ENCODE data around the gene KBTBD4. TPM values are rescaled to one million over a fixed set of nuclear protein-coding genes. Genes with fewer than 3 reads are reported as not detected.
A peak's percentile ranks its signal among the peaks of the same experiment; 100 is the strongest.

The KBTBD4 gene
- total and polyA plus RNA-seq, 2 of the 8 experiments (the other 6 are each of a cell fraction or from before 2014, with no cell fraction given), result 12.0 to 19.5 TPM

- H3K79me1 ChIP-seq (ENCODE audit: low read depth, low read length), result no peaks in the 10 kb centered on the region
- no peak overlapping the region for H2BK15ac ChIP-seq (ENCODE audit: low read length)
- no peak overlapping the region for H2BK5ac ChIP-seq (ENCODE audit: low read depth, low read length)
- peak overlapping the region; percentile 66 to 69; a peak in 3 of 4 replicates for H3K4me2 ChIP-seq (ENCODE audit: insufficient read depth in 1 of 2, low read depth in 2 of 2, low read length in 2 of 2)
- H2BK12ac ChIP-seq (ENCODE audit: low read depth, low read length), result no peak overlapping the region
- no peak for FAIRE-seq
- H2BK20ac ChIP-seq (ENCODE audit: low read length), result no peak overlapping the region
- no peak overlapping the region for H2BK120ac ChIP-seq (replicated peaks; ENCODE audit: low read depth, low read length)
- H3K27me3 ChIP-seq (replicated peaks in 1 of 4; ENCODE audit: control insufficient read depth in 3 of 4, extremely low read depth in 1 of 4, insufficient read depth in 3 of 4, low read length in 3 of 4), result peaks cover 0 to 32% (median 26%) of the 10 kb centered on the region in 4 experiments; a peak in 6 of 7 replicates
- H3K4ac ChIP-seq (replicated peaks; ENCODE audit: insufficient read length, low read depth, low read length), result no peak overlapping the region
- no peak overlapping the region for H3K23ac ChIP-seq (ENCODE audit: insufficient read length)
- no peaks in the 10 kb centered on the region for H3K9me3 ChIP-seq (ENCODE audit: insufficient read depth in 2 of 2, low read depth in 1 of 2, low read length in 1 of 2)
- POLR2A ChIA-PET (ENCODE audit: partially characterized antibody), result interaction anchor here (0.8 to 5.1 kb wide), 12 partner anchors 9 to 187 kb away, joined by 3 to 42 read pairs (median 4); partner anchors contain the start of genes FAM180B, KBTBD4, NDUFS3 and PTPMT1
- no peak for DNase-seq (ENCODE audit: low read depth in 1 of 2, low spot score in 2 of 2)
- no peak overlapping the region for H3K9ac ChIP-seq (replicated peaks in 1 of 4; ENCODE audit: extremely low read depth in 1 of 4, low read depth in 3 of 4, low read length in 3 of 4)
- TF ChIP-seq KDM5A (IDR thresholded peaks at IDR 0.05; ENCODE audit: low read length) (no peak), MAFK (IDR thresholded peaks at IDR 0.05; ENCODE audit: low read depth, low read length) (no peak), CHD1 (IDR thresholded peaks at IDR 0.05; ENCODE audit: low read depth, low read length) (no peak), CEBPB (IDR thresholded peaks at IDR 0.05; ENCODE audit: low read depth, low read length) (no peak), POLR2AphosphoS5 (IDR thresholded peaks at IDR 0.05; ENCODE audit: low read depth, low read length) (no peak), TCF12 (IDR thresholded peaks at IDR 0.05; ENCODE audit: low read depth, low read length) (no peak), CREB1 (IDR thresholded peaks at IDR 0.05) (no peak), ASH2L (IDR thresholded peaks at IDR 0.05; ENCODE audit: low read length) (no peak), SP2 (IDR thresholded peaks at IDR 0.05; ENCODE audit: low read length) (no peak)
- TF ChIP-seq, protein P1, sequence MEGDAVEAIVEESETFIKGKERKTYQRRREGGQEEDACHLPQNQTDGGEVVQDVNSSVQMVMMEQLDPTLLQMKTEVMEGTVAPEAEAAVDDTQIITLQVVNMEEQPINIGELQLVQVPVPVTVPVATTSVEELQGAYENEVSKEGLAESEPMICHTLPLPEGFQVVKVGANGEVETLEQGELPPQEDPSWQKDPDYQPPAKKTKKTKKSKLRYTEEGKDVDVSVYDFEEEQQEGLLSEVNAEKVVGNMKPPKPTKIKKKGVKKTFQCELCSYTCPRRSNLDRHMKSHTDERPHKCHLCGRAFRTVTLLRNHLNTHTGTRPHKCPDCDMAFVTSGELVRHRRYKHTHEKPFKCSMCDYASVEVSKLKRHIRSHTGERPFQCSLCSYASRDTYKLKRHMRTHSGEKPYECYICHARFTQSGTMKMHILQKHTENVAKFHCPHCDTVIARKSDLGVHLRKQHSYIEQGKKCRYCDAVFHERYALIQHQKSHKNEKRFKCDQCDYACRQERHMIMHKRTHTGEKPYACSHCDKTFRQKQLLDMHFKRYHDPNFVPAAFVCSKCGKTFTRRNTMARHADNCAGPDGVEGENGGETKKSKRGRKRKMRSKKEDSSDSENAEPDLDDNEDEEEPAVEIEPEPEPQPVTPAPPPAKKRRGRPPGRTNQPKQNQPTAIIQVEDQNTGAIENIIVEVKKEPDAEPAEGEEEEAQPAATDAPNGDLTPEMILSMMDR (IDR thresholded peaks at IDR 0.05; ENCODE audit: control extremely low read depth in 1 of 3, insufficient read depth in 1 of 3, low read depth in 1 of 3, low read length in 3 of 3), result no peak
- H3K27ac ChIP-seq (ENCODE audit: low read depth, low read length), result no peak overlapping the region
- no peaks in the 10 kb centered on the region for H4K20me1 ChIP-seq (replicated peaks in 1 of 2; ENCODE audit: control insufficient read depth in 1 of 2, insufficient read depth in 2 of 2, low read length in 2 of 2)
- WGBS, 2 experiments (ENCODE audit: extremely low coverage in 1 of 2, insufficient coverage in 1 of 2, insufficient read length in 1 of 2, insufficient replicate concordance in 2 of 2, low coverage in 1 of 2, low lambda C conversion rate in 2 of 2, missing lambda C conversion rate in 1 of 2), result 76% methylated on average over 7 of the region's 7 CpGs; no CpG with 5 or more reads in 1 of the 2 experiments
- no peaks in the 10 kb centered on the region for H3K79me2 ChIP-seq (ENCODE audit: control insufficient read depth in 1 of 2, insufficient read depth in 2 of 2, low read length in 2 of 2)
- H2AK5ac ChIP-seq (ENCODE audit: low read depth, low read length), result no peak overlapping the region
- peaks cover 2% of the 10 kb centered on the region; the same call in 1 of the 2 replicates for H3K23me2 ChIP-seq (ENCODE audit: low read depth, low read length)
- no peak overlapping the region for H3K56ac ChIP-seq (replicated peaks; ENCODE audit: insufficient read length, low read depth, low read length)
- H2AFZ ChIP-seq (ENCODE audit: low read length), result peak overlapping the region; percentile 72; the same call in 1 of the 2 replicates
- H4K8ac ChIP-seq (ENCODE audit: extremely low read depth, insufficient read depth, low read length), result no peak overlapping the region
- peak overlapping the region in 1 of 4 experiments; percentile 94; a peak in 1 of 8 replicates for H3K4me3 ChIP-seq (ENCODE audit: extremely low read depth in 1 of 4, insufficient read depth in 2 of 4, low read depth in 3 of 4, low read length in 4 of 4)
- no peaks in the 10 kb centered on the region for H3K36me3 ChIP-seq (ENCODE audit: control insufficient read depth in 2 of 4, insufficient read depth in 4 of 4, low read length in 3 of 4)
- no peak overlapping the region for H4K91ac ChIP-seq (replicated peaks; ENCODE audit: insufficient read length, low read length)
- no peak overlapping the region for H4K5ac ChIP-seq (ENCODE audit: insufficient read length, low read depth, low read length)
- CTCF ChIA-PET (ENCODE audit: partially characterized antibody), result interaction anchor here (0.6 to 2.6 kb wide), 6 partner anchors 9 to 29 kb away, joined by 3 to 9 read pairs (median 6); partner anchors contain the start of gene FAM180B
- H3K18ac ChIP-seq (ENCODE audit: extremely low read depth, low read length), result no peak overlapping the region
- H3K14ac ChIP-seq (ENCODE audit: insufficient read length), result no peak overlapping the region
- H3K4me1 ChIP-seq (replicated peaks in 1 of 4; ENCODE audit: control insufficient read depth in 3 of 4, insufficient read depth in 4 of 4, low read length in 3 of 4), result peaks cover 3 to 8% (median 4%) of the 10 kb centered on the region in 4 experiments; a peak in 6 of 7 replicates
Observed at GRCh38 chr11:47595029-47595428, 16.3 kb upstream of the KBTBD4 start.
